ENCODE data around the gene CCR5. TPM values are rescaled to one million over a fixed set of nuclear protein-coding genes. Genes with fewer than 3 reads are reported as not detected.
"Not testable (repeated sequence)": the region's sequence is repeated elsewhere in the genome, so short reads cannot be mapped to it uniquely, and the experiment has no call there.

Gene CCR5
- total RNA-seq, 1 donor from 2014 or later: not detected

GRCh38 chr3:46386205-46386604, 15.5 kb downstream of the CCR5 start:
- Mint-ChIP-seq H3K4me3 (ENCODE audit: low read depth) (no peak overlapping the region), H3K27me3 (peaks cover 4% of the 10 kb centered on the region), H3K4me1 (ENCODE audit: low read depth) (peaks cover 5% of the 10 kb centered on the region), H3K36me3 (ENCODE audit: insufficient read depth) (no peaks in the 10 kb centered on the region), H3K27ac (no peak overlapping the region), H3K9me3 (ENCODE audit: low read depth) (no peaks in the 10 kb centered on the region)
- no peak for TF ChIP-seq CTCF (IDR thresholded peaks at IDR 0.05; ENCODE audit: unreplicated experiment)
- no peak for DNase-seq (ENCODE audit: low spot score, unreplicated experiment)

- not testable (repeated sequence) for DNase-seq (ENCODE audit: low spot score, unreplicated experiment); H3K4me1 Mint-ChIP-seq (ENCODE audit: low read depth); H3K27me3 Mint-ChIP-seq; H3K36me3 Mint-ChIP-seq (ENCODE audit: insufficient read depth); H3K9me3 Mint-ChIP-seq (ENCODE audit: low read depth); H3K27ac Mint-ChIP-seq; H3K4me3 Mint-ChIP-seq (ENCODE audit: low read depth)
Observed at GRCh38 chr3:46388847-46389246, 18.1 kb downstream of the CCR5 start.

GRCh38 chr3:46389306-46389705, 18.6 kb downstream of the CCR5 start:
- Mint-ChIP-seq H3K4me3 (ENCODE audit: low read depth) (no peak overlapping the region), H3K4me1 (ENCODE audit: low read depth) (peaks cover 6% of the 10 kb centered on the region), H3K36me3 (ENCODE audit: insufficient read depth) (no peaks in the 10 kb centered on the region), H3K27ac (no peak overlapping the region), H3K9me3 (ENCODE audit: low read depth) (peaks cover 6% of the 10 kb centered on the region), H3K27me3 (peaks cover 3% of the 10 kb centered on the region)
- TF ChIP-seq CTCF (IDR thresholded peaks at IDR 0.05; ENCODE audit: unreplicated experiment): no peak
- DNase-seq (ENCODE audit: low spot score, unreplicated experiment): no peak

GRCh38 chr3:46391526-46391925, 20.8 kb downstream of the CCR5 start:
- H3K9me3 Mint-ChIP-seq (ENCODE audit: low read depth); DNase-seq (ENCODE audit: low spot score, unreplicated experiment); H3K27ac Mint-ChIP-seq; H3K4me3 Mint-ChIP-seq (ENCODE audit: low read depth); H3K4me1 Mint-ChIP-seq (ENCODE audit: low read depth); H3K36me3 Mint-ChIP-seq (ENCODE audit: insufficient read depth): not testable (repeated sequence)
- H3K27me3 Mint-ChIP-seq: peaks cover 11% of the 10 kb centered on the region

GRCh38 chr3:46393011-46393410, 22.3 kb downstream of the CCR5 start:
- H3K9me3 Mint-ChIP-seq (ENCODE audit: low read depth): peaks cover 6% of the 10 kb centered on the region
- no peak for TF ChIP-seq CTCF (IDR thresholded peaks at IDR 0.05; ENCODE audit: unreplicated experiment)
- H3K36me3 Mint-ChIP-seq (ENCODE audit: insufficient read depth): no peaks in the 10 kb centered on the region
- no peak for DNase-seq (ENCODE audit: low spot score, unreplicated experiment)
- H3K27ac Mint-ChIP-seq: peak overlapping the region; percentile 8
- H3K4me1 Mint-ChIP-seq (ENCODE audit: low read depth): peaks cover 6% of the 10 kb centered on the region
- H3K4me3 Mint-ChIP-seq (ENCODE audit: low read depth): no peak overlapping the region
- H3K27me3 Mint-ChIP-seq: peaks cover 17% of the 10 kb centered on the region

DNA sequence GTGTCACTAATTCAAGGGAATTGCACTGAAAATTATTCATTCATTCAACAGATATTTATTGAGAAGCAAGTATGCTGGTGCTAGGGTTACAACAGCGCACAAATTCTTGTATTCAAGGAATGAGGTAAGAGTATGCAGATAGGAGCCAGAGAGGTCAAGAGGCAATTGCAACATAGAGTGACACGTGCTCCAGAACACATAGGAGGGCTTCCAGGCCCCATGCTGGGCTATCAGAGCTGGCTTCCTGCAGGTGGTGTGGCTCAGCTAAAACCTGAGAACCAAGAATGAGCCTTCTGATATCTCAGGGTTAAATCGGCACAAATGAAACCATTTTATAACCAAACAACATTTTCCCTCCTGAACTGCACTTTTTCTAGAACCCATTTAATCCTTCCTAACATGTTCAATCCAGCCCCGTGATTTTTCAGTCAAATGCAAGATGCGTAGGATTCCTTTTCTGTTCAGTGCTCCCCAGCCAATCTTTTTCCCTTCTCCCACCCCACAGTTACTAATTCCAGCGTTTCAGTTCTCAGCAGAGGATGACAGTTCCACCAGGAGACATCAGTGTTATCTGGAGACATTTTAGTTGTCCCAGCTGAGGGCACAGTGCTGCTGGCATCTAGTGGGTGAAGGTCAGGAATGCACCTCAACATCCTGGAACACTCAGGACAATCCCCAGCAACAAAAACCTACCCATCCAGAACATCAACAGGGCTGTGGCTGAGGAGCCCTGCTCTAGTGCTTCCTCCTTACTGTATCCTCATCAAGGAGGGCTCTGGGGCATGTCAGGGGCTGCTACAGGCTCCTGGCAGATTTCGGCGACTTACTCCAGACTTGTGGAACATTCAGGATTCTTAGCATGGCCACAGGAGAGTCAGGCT, 23.0 kb downstream of the CCR5 start:
- no peak for DNase-seq (ENCODE audit: low spot score, unreplicated experiment)
- Mint-ChIP-seq H3K36me3 (ENCODE audit: insufficient read depth) (no peaks in the 10 kb centered on the region), H3K9me3 (ENCODE audit: low read depth) (peaks cover 6% of the 10 kb centered on the region), H3K4me1 (ENCODE audit: low read depth) (peaks cover 6% of the 10 kb centered on the region), H3K27ac (no peak overlapping the region), H3K27me3 (peaks cover 17% of the 10 kb centered on the region), H3K4me3 (ENCODE audit: low read depth) (no peak overlapping the region)
- TF ChIP-seq CTCF (IDR thresholded peaks at IDR 0.05; ENCODE audit: unreplicated experiment): no peak

Measured in progenitor cell of endocrine pancreas (in vitro differentiated cells).